Measurements from ENCODE around the gene GLYR1.

The GLYR1 gene

GRCh38 chr16:4865231-4865860 lies 18.3 kb upstream of the GLYR1 start:
- Histone ChIP-seq H3K4me1 (ENCODE audit: control insufficient read depth, insufficient read depth, low read length, poor library complexity, severe bottlenecking) (no peaks in the 10 kb centered on the region), H3K9me3 (ENCODE audit: control insufficient read depth, low read length) (no peaks in the 10 kb centered on the region), H3K4me3 (ENCODE audit: extremely low read depth, insufficient read depth, low read length, poor library complexity, severe bottlenecking) (no peak overlapping the region), H3K36me3 (ENCODE audit: control insufficient read depth, insufficient read depth, low read length) (peaks cover 84% of the 10 kb centered on the region), H3K27ac (ENCODE audit: low read depth, low read length, severe bottlenecking) (no peak overlapping the region)
- 86 to 96% methylated on average over 8 to 9 of the region's 13 CpGs for WGBS, 2 experiments (ENCODE audit: insufficient coverage in 2 of 2)

- WGBS, 2 experiments (ENCODE audit: insufficient coverage in 2 of 2) = no CpG with 5 or more reads among the region's 3 CpGs
- no peak overlapping the region for H3K27ac ChIP-seq (ENCODE audit: low read depth, low read length, severe bottlenecking)
- H3K9me3 ChIP-seq (ENCODE audit: control insufficient read depth, low read length) = no peaks in the 10 kb centered on the region
- H3K4me1 ChIP-seq (ENCODE audit: control insufficient read depth, insufficient read depth, low read length, poor library complexity, severe bottlenecking) = no peaks in the 10 kb centered on the region
- H3K36me3 ChIP-seq (ENCODE audit: control insufficient read depth, insufficient read depth, low read length) = peaks cover 84% of the 10 kb centered on the region
- no peak overlapping the region for H3K4me3 ChIP-seq (ENCODE audit: extremely low read depth, insufficient read depth, low read length, poor library complexity, severe bottlenecking)
These were observed 17.6 kb upstream of the GLYR1 start for GRCh38 chr16:4864728-4865127.

- WGBS, 2 experiments (ENCODE audit: insufficient coverage in 2 of 2) = 96 to 100% methylated on average over 4 of the region's 5 CpGs
- Histone ChIP-seq H3K4me3 (ENCODE audit: extremely low read depth, insufficient read depth, low read length, poor library complexity, severe bottlenecking) (no peak overlapping the region), H3K27ac (ENCODE audit: low read depth, low read length, severe bottlenecking) (no peak overlapping the region), H3K9me3 (ENCODE audit: control insufficient read depth, low read length) (no peaks in the 10 kb centered on the region), H3K36me3 (ENCODE audit: control insufficient read depth, insufficient read depth, low read length) (peaks cover 84% of the 10 kb centered on the region), H3K4me1 (ENCODE audit: control insufficient read depth, insufficient read depth, low read length, poor library complexity, severe bottlenecking) (peaks cover 9% of the 10 kb centered on the region)
These were observed 15.6 kb upstream of the GLYR1 start for GRCh38 chr16:4862639-4863038.

GRCh38 chr16:4860727-4861342 lies 13.7 kb upstream of the GLYR1 start:
- WGBS, 2 experiments (ENCODE audit: insufficient coverage in 2 of 2) = 92 to 96% methylated on average over 13 of the region's 14 CpGs
- Histone ChIP-seq H3K4me1 (ENCODE audit: control insufficient read depth, insufficient read depth, low read length, poor library complexity, severe bottlenecking) (peaks cover 9% of the 10 kb centered on the region), H3K4me3 (ENCODE audit: extremely low read depth, insufficient read depth, low read length, poor library complexity, severe bottlenecking) (no peak overlapping the region), H3K9me3 (ENCODE audit: control insufficient read depth, low read length) (no peaks in the 10 kb centered on the region), H3K27ac (ENCODE audit: low read depth, low read length, severe bottlenecking) (no peak overlapping the region), H3K36me3 (ENCODE audit: control insufficient read depth, insufficient read depth, low read length) (peaks cover 90% of the 10 kb centered on the region)

- Histone ChIP-seq H3K36me3 (ENCODE audit: control insufficient read depth, insufficient read depth, low read length) (peaks cover 97% of the 10 kb centered on the region), H3K9me3 (ENCODE audit: control insufficient read depth, low read length) (no peaks in the 10 kb centered on the region), H3K4me3 (ENCODE audit: extremely low read depth, insufficient read depth, low read length, poor library complexity, severe bottlenecking) (no peak overlapping the region), H3K4me1 (ENCODE audit: control insufficient read depth, insufficient read depth, low read length, poor library complexity, severe bottlenecking) (peaks cover 15% of the 10 kb centered on the region), H3K27ac (ENCODE audit: low read depth, low read length, severe bottlenecking) (peak overlapping the region; percentile 61)
- WGBS, 2 experiments (ENCODE audit: insufficient coverage in 2 of 2) = 85 to 89% methylated on average over 8 to 10 of the region's 10 CpGs
These were observed 12.8 kb upstream of the GLYR1 start for GRCh38 chr16:4859900-4860255.

GRCh38 chr16:4859190-4859899 lies 12.3 kb upstream of the GLYR1 start:
- Histone ChIP-seq H3K36me3 (ENCODE audit: control insufficient read depth, insufficient read depth, low read length) (peaks cover 97% of the 10 kb centered on the region), H3K4me1 (ENCODE audit: control insufficient read depth, insufficient read depth, low read length, poor library complexity, severe bottlenecking) (peaks cover 15% of the 10 kb centered on the region), H3K27ac (ENCODE audit: low read depth, low read length, severe bottlenecking) (peak overlapping the region; percentile 61), H3K4me3 (ENCODE audit: extremely low read depth, insufficient read depth, low read length, poor library complexity, severe bottlenecking) (no peak overlapping the region), H3K9me3 (ENCODE audit: control insufficient read depth, low read length) (no peaks in the 10 kb centered on the region)
- 93 to 97% methylated on average over 12 to 17 of the region's 17 CpGs for WGBS, 2 experiments (ENCODE audit: insufficient coverage in 2 of 2)

- H3K9me3 ChIP-seq (ENCODE audit: control insufficient read depth, low read length) = no peaks in the 10 kb centered on the region
- H3K27ac ChIP-seq (ENCODE audit: low read depth, low read length, severe bottlenecking) = no peak overlapping the region
- peaks cover 20% of the 10 kb centered on the region for H3K4me1 ChIP-seq (ENCODE audit: control insufficient read depth, insufficient read depth, low read length, poor library complexity, severe bottlenecking)
- no peak overlapping the region for H3K4me3 ChIP-seq (ENCODE audit: extremely low read depth, insufficient read depth, low read length, poor library complexity, severe bottlenecking)
- 88 to 100% methylated on average over 1 of the region's 2 CpGs for WGBS, 2 experiments (ENCODE audit: insufficient coverage in 2 of 2)
- H3K36me3 ChIP-seq (ENCODE audit: control insufficient read depth, insufficient read depth, low read length) = peaks cover 79% of the 10 kb centered on the region
These were observed 8.7 kb upstream of the GLYR1 start for GRCh38 chr16:4855804-4856203.

- peaks cover 23% of the 10 kb centered on the region for H3K4me1 ChIP-seq (ENCODE audit: control insufficient read depth, insufficient read depth, low read length, poor library complexity, severe bottlenecking)
- WGBS, 2 experiments (ENCODE audit: insufficient coverage in 2 of 2) = 96 to 100% methylated on average over 4 to 5 of the region's 5 CpGs
- H3K4me3 ChIP-seq (ENCODE audit: extremely low read depth, insufficient read depth, low read length, poor library complexity, severe bottlenecking) = no peak overlapping the region
- no peak overlapping the region for H3K27ac ChIP-seq (ENCODE audit: low read depth, low read length, severe bottlenecking)
- H3K36me3 ChIP-seq (ENCODE audit: control insufficient read depth, insufficient read depth, low read length) = peaks cover 75% of the 10 kb centered on the region
- no peaks in the 10 kb centered on the region for H3K9me3 ChIP-seq (ENCODE audit: control insufficient read depth, low read length)
These were observed 8.3 kb upstream of the GLYR1 start for GRCh38 chr16:4855371-4855770.

GRCh38 chr16:4852221-4852872 lies 5.3 kb upstream of the GLYR1 start:
- Histone ChIP-seq H3K4me3 (ENCODE audit: extremely low read depth, insufficient read depth, low read length, poor library complexity, severe bottlenecking) (no peak overlapping the region), H3K27ac (ENCODE audit: low read depth, low read length, severe bottlenecking) (no peak overlapping the region), H3K4me1 (ENCODE audit: control insufficient read depth, insufficient read depth, low read length, poor library complexity, severe bottlenecking) (peaks cover 22% of the 10 kb centered on the region), H3K36me3 (ENCODE audit: control insufficient read depth, insufficient read depth, low read length) (peaks cover 45% of the 10 kb centered on the region), H3K9me3 (ENCODE audit: control insufficient read depth, low read length) (no peaks in the 10 kb centered on the region)
- 100% methylated on average over 1 of the region's 1 CpG for WGBS, 2 experiments (ENCODE audit: insufficient coverage in 2 of 2)

GRCh38 chr16:4850211-4850610 lies 3.1 kb upstream of the GLYR1 start:
- Histone ChIP-seq H3K4me3 (ENCODE audit: extremely low read depth, insufficient read depth, low read length, poor library complexity, severe bottlenecking) (no peak overlapping the region), H3K4me1 (ENCODE audit: control insufficient read depth, insufficient read depth, low read length, poor library complexity, severe bottlenecking) (peaks cover 19% of the 10 kb centered on the region), H3K36me3 (ENCODE audit: control insufficient read depth, insufficient read depth, low read length) (peaks cover 27% of the 10 kb centered on the region), H3K27ac (ENCODE audit: low read depth, low read length, severe bottlenecking) (no peak overlapping the region), H3K9me3 (ENCODE audit: control insufficient read depth, low read length) (no peaks in the 10 kb centered on the region)
- WGBS, 2 experiments (ENCODE audit: insufficient coverage in 2 of 2) = 40 to 82% methylated on average over 1 to 2 of the region's 3 CpGs

All from mesodermal cell (in vitro differentiated cells).